Activated T-helper 1 cell treated with anti-CD3 and anti-CD28 coated beads, Interleukin-12 subunit alpha, Interleukin-12 subunit beta, Interleukin-2, Interleukin-4 antibody, amounts not matched to agents 30 ng/mL and 10 ng/mL and 1 ng/mL, durations not matched to agents 14 hours and 24 hours and 36 hours (primary cell): ENCODE data around the gene ERCC5. TPM values are rescaled to one million over a fixed set of nuclear protein-coding genes. Genes with fewer than 3 reads are reported as not detected.

Source experiments
- total RNA-seq: library from RNA; stranded (reverse); gene quantifications from 2 replicates; pipeline ENCODE4 v1.2.3, GENCODE V29; 2022

Gene ERCC5
- total RNA-seq, 1 donor from 2014 or later: 42.4 TPM

Other genes with a start within 250 kb of the ERCC5 start
- gene TPP2, start 249.0 kb upstream of the ERCC5 start, total RNA-seq: 77.0 and 78.9 TPM in 2 replicates
- not detected in 2 replicates for gene METTL21C, start 151.0 kb upstream of the ERCC5 start, total RNA-seq
- gene TEX30, start 72.2 kb upstream of the ERCC5 start, total RNA-seq: 60.2 and 66.0 TPM in 2 replicates
- gene POGLUT2, start 47.1 kb upstream of the ERCC5 start, total RNA-seq: 15.8 and 17.8 TPM in 2 replicates
- 34.4 and 35.6 TPM in 2 replicates for gene BIVM, start 46.9 kb upstream of the ERCC5 start, total RNA-seq
- gene SLC10A2, start 220.4 kb downstream of the ERCC5 start, total RNA-seq: not detected in 2 replicates